Lung (tissue), 12 donors: Measurements from ENCODE around the gene FHIP1B. TPM values are rescaled to one million over a fixed set of nuclear protein-coding genes. Genes with fewer than 3 reads are reported as not detected.

Experiments used
- ATAC-seq: fragments of 200-7000 bp; cut with Tn5 transposase; one replicate; pipeline ENCODE4 v1.9.1; 2020; ENCODE audit warnings: moderate number of reproducible peaks; ENCODE audit not compliant: insufficient read depth, low FRiP score
- DNase-seq, 3 donors: peaks; one replicate each; pipeline ENCODE4 v3.0.0-alpha.2; 2013 to 2017
- H3K27ac ChIP-seq, 2 donors: one replicate each; pipeline ENCODE4 v1.5.1; 2013; ENCODE audit warnings: mild to moderate bottlenecking in 2 of 2, moderate library complexity in 2 of 2, control low read depth in 1 of 2, inconsistent platforms in 1 of 2, low read depth in 1 of 2, low read length in 1 of 2
- H3K27me3 ChIP-seq, 3 donors: one replicate each; pipeline ENCODE4 v1.5.1; 2013; ENCODE audit warnings: low read length in 2 of 3; ENCODE audit not compliant: control insufficient read depth in 3 of 3, insufficient read depth in 3 of 3
- H3K36me3 ChIP-seq, 4 donors: one replicate each; pipeline ENCODE4 v1.5.1; 2013; ENCODE audit warnings: low read length in 4 of 4, mild to moderate bottlenecking in 1 of 4, moderate library complexity in 1 of 4; ENCODE audit not compliant: control insufficient read depth in 4 of 4, insufficient read depth in 4 of 4
- H3K4me1 ChIP-seq, 5 donors: one replicate each; pipeline ENCODE4 v1.5.1; 2013; ENCODE audit warnings: low read length in 5 of 5, mild to moderate bottlenecking in 2 of 5, moderate library complexity in 1 of 5; ENCODE audit not compliant: control insufficient read depth in 5 of 5, insufficient read depth in 5 of 5
- H3K4me3 ChIP-seq: one replicate; pipeline ENCODE4 v1.5.1; 2013; ENCODE audit warnings: mild to moderate bottlenecking, control low read depth, moderate library complexity
- H3K9ac ChIP-seq, 2 donors: one replicate each; pipeline ENCODE4 v1.5.1; 2013; ENCODE audit warnings: low read length in 2 of 2, control low read depth in 1 of 2; ENCODE audit not compliant: insufficient read depth in 1 of 2
- H3K9me3 ChIP-seq, 4 donors: one replicate each; pipeline ENCODE4 v1.5.1; 2013; ENCODE audit warnings: low read length in 3 of 4, mild to moderate bottlenecking in 1 of 4, moderate library complexity in 1 of 4; ENCODE audit not compliant: control insufficient read depth in 4 of 4, insufficient read depth in 3 of 4
- WGBS, 2 donors: extraction: QIAGEN DNeasy Blood & Tissue Kit; methylation state at CpG; one replicate each; pipeline ENCODE4 v1.1.7; 2013; 5-methylcytosine and 5-hydroxymethylcytosine counted together
- polyA plus RNA-seq, 2 donors: library from polyadenylated mRNA; stranded (reverse); fragments of 200-250 nt; gene quantifications; one replicate each; pipeline ENCODE4 v1.2.1, GENCODE V29; 2013
- total RNA-seq, 2 donors: library from RNA; depleted of rRNA in 1 of 2; stranded (reverse); fragments of >200 nt in 1 of 2; gene quantifications; one replicate each; pipeline ENCODE4 v1.2.1, GENCODE V29; 2014 to 2021
- TF ChIP-seq, protein P1 (sequence below): IDR thresholded peaks from 2 replicates; pipeline ENCODE4 v1.5.1; 2012; ENCODE audit warnings: mild to moderate bottlenecking; ENCODE audit errors: control extremely low read depth, extremely low read depth
- donor health status: control.
- donor health status: control.
- donor health status: Bipolar disorder and iron deficiency.
- donor health status: healthy.
- donor health status: DM: yes; HTN: yes; CAD: no.

The FHIP1B gene
- total and polyA plus RNA-seq, 4 donors = 40.9 to 43.4 (median 41.8) TPM

GRCh38 chr11:6232899-6233298 is 1.5 kb downstream of the FHIP1B start:
- DNase-seq (no peak), ATAC-seq (no peak)
- H3K4me1 ChIP-seq = peaks cover 0 to 15% (median 6%) of the 10 kb centered on the region in 5 donors
- TF ChIP-seq, protein P1, sequence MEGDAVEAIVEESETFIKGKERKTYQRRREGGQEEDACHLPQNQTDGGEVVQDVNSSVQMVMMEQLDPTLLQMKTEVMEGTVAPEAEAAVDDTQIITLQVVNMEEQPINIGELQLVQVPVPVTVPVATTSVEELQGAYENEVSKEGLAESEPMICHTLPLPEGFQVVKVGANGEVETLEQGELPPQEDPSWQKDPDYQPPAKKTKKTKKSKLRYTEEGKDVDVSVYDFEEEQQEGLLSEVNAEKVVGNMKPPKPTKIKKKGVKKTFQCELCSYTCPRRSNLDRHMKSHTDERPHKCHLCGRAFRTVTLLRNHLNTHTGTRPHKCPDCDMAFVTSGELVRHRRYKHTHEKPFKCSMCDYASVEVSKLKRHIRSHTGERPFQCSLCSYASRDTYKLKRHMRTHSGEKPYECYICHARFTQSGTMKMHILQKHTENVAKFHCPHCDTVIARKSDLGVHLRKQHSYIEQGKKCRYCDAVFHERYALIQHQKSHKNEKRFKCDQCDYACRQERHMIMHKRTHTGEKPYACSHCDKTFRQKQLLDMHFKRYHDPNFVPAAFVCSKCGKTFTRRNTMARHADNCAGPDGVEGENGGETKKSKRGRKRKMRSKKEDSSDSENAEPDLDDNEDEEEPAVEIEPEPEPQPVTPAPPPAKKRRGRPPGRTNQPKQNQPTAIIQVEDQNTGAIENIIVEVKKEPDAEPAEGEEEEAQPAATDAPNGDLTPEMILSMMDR = no peak
- no peaks in the 10 kb centered on the region for H3K9me3 ChIP-seq
- no peak overlapping the region for H3K9ac ChIP-seq
- no peak overlapping the region for H3K27ac ChIP-seq
- H3K4me3 ChIP-seq = no peak overlapping the region
- no peaks in the 10 kb centered on the region for H3K27me3 ChIP-seq
- H3K36me3 ChIP-seq = no peaks in the 10 kb centered on the region

DNA sequence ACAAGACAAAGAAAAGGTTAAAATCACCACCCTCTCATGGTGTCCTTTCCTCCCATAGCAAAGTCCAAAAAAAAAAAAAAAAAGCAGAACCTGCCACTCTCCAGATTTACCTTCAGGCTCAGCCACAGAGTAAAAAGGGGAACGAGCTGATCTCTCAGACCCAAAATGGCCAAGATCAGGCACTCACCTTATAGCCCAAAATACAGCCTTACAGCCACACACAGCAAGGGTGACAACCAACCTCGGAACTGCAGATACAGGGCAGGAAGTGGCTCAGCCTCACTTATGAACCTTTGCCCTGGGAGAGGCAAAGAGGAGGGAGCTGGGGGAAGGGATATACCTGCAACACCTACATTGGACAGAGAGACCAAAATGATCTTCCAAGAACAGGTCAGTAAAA is 4.5 kb downstream of the FHIP1B start:
- Histone ChIP-seq H3K27ac (no peak overlapping the region), H3K4me3 (no peak overlapping the region), H3K36me3 (no peaks in the 10 kb centered on the region), H3K27me3 (no peaks in the 10 kb centered on the region), H3K9ac (no peak overlapping the region), H3K9me3 (no peaks in the 10 kb centered on the region), H3K4me1 (peaks cover 0 to 27% (median 6%) of the 10 kb centered on the region in 5 donors)
- 25 to 40% methylated on average over 2 of the region's 2 CpGs for WGBS, 2 donors
- TF ChIP-seq, protein P1 = no peak
- no peak for DNase-seq
- no peak for ATAC-seq

- Histone ChIP-seq H3K36me3 (peaks cover 3 to 10% (median 6%) of the 10 kb centered on the region in 4 donors), H3K27me3 (no peaks in the 10 kb centered on the region), H3K27ac (no peak overlapping the region), H3K9ac (no peak overlapping the region), H3K4me3 (no peak overlapping the region), H3K9me3 (no peaks in the 10 kb centered on the region), H3K4me1 (peaks cover 1 to 25% (median 4%) of the 10 kb centered on the region in 5 donors)
- WGBS, 2 donors = 76 to 82% methylated on average over 3 of the region's 3 CpGs
- TF ChIP-seq, protein P1 = no peak
- ATAC-seq = no peak
- no peak for DNase-seq
These were observed 5.9 kb downstream of the FHIP1B start for GRCh38 chr11:6228520-6228919.

DNA sequence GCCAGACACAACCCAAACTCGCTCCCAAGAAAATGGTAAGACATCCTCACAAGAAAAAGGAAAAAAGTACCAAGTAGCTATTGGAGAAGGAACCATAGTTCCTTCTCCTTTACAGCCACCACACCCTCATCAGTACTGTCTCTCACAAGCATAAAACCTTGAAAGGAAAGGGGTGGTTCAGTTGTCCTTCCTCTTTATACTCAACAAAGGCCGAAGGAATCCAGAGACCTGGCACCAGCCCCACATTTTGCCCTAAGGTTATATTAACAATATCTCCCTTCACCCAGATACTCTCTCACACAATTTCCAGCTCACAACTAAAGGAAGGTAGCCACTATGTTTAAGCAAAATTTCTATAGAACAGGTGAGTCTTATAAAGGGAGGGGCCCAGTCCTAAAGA is 8.5 kb downstream of the FHIP1B start:
- TF ChIP-seq, protein P1 = no peak
- Histone ChIP-seq H3K27me3 (no peaks in the 10 kb centered on the region), H3K9ac (no peak overlapping the region), H3K27ac (no peak overlapping the region), H3K4me3 (no peak overlapping the region), H3K36me3 (peaks cover 21 to 28% (median 21%) of the 10 kb centered on the region in 4 donors), H3K4me1 (peaks cover 0 to 18% (median 4%) of the 10 kb centered on the region in 5 donors), H3K9me3 (no peaks in the 10 kb centered on the region)
- ATAC-seq (no peak), DNase-seq (no peak)
- WGBS, 2 donors = 48% methylated on average over 2 of the region's 2 CpGs
